ENCODE results near the gene UBE2Z.

UBE2Z gene

GRCh38 chr17:48970865-48971687 lies 62.9 kb downstream of the UBE2Z start:
- TF ChIP-seq, protein P1, sequence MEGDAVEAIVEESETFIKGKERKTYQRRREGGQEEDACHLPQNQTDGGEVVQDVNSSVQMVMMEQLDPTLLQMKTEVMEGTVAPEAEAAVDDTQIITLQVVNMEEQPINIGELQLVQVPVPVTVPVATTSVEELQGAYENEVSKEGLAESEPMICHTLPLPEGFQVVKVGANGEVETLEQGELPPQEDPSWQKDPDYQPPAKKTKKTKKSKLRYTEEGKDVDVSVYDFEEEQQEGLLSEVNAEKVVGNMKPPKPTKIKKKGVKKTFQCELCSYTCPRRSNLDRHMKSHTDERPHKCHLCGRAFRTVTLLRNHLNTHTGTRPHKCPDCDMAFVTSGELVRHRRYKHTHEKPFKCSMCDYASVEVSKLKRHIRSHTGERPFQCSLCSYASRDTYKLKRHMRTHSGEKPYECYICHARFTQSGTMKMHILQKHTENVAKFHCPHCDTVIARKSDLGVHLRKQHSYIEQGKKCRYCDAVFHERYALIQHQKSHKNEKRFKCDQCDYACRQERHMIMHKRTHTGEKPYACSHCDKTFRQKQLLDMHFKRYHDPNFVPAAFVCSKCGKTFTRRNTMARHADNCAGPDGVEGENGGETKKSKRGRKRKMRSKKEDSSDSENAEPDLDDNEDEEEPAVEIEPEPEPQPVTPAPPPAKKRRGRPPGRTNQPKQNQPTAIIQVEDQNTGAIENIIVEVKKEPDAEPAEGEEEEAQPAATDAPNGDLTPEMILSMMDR (IDR thresholded peaks at IDR 0.05; ENCODE audit: control extremely low read depth, extremely low read depth, low read depth, missing control alignments), result no peak
- CTCF ChIA-PET, result interaction anchor here (0.9 to 1.0 kb wide), 2 partner anchors 14 to 62 kb away, joined by 3 to 4 read pairs; no protein-coding TSS in a partner anchor
- no peak for DNase-seq (ENCODE audit: extremely low spot score)
- POLR2A ChIA-PET, result no interaction called here

DNA sequence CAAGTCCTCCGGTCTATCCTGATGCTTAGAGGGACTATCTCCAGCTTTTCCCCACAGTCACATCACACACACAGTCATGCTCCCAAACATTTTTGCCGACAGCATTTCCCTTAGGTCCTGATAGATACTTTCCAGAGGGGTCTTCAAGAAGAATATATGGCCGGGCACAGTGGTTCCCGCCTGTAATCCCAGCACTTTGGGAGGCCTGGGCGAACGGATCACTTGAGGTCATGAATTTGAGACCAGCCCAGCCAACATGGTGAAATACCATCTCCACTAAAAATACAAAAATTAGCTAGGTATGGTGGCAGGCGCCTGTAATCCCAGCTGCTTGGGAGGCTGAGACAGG lies 64.5 kb downstream of the UBE2Z start:
- no peak for DNase-seq (ENCODE audit: extremely low spot score)
- TF ChIP-seq, protein P1 (IDR thresholded peaks at IDR 0.05; ENCODE audit: control extremely low read depth, extremely low read depth, low read depth, missing control alignments), result no peak
- CTCF ChIA-PET, result interaction anchor here (1.5 kb wide), 1 partner anchor 94 kb away, joined by 4 read pairs; no protein-coding TSS in a partner anchor
- POLR2A ChIA-PET, result no interaction called here

- TF ChIP-seq, protein P1 (IDR thresholded peaks at IDR 0.05; ENCODE audit: control extremely low read depth, extremely low read depth, low read depth, missing control alignments), result no peak
- POLR2A ChIA-PET, result no interaction called here
- CTCF ChIA-PET, result interaction anchor here (1.1 to 1.5 kb wide), 2 partner anchors 95 to 300 kb away, joined by 3 to 4 read pairs; no protein-coding TSS in a partner anchor
- no peak for DNase-seq (ENCODE audit: extremely low spot score)
Observed at GRCh38 chr17:48973806-48974205, 65.6 kb downstream of the UBE2Z start.

Data from GM10248 (cell line).